HFFc6 (cell line): Measurements from ENCODE around the gene MTTP. TPM values are rescaled to one million over a fixed set of nuclear protein-coding genes. Genes with fewer than 3 reads are reported as not detected.
A peak's percentile ranks its signal among the peaks of the same experiment; 100 is the strongest.

Experiments
- DNase-seq: peaks from one replicate; pipeline ENCODE4 v3.0.0-alpha.2; 2018
- H3K27ac Mint-ChIP-seq: 2 replicates; pipeline ENCODE4 v1.8.0; 2020; ENCODE audit warnings: mild to moderate bottlenecking, mixed read lengths
- H3K27me3 Mint-ChIP-seq: 2 replicates; pipeline ENCODE4 v1.8.0; 2021; ENCODE audit warnings: mild to moderate bottlenecking, moderate library complexity, mixed read lengths; ENCODE audit not compliant: insufficient read depth
- H3K36me3 Mint-ChIP-seq: 2 replicates; pipeline ENCODE4 v1.8.0; 2021; ENCODE audit warnings: low read depth, mixed read lengths
- H3K4me1 Mint-ChIP-seq: 2 replicates; pipeline ENCODE4 v1.8.0; 2020; ENCODE audit warnings: low read depth, mixed read lengths
- H3K4me3 Mint-ChIP-seq: 2 replicates; pipeline ENCODE4 v1.8.0; 2020; ENCODE audit warnings: mild to moderate bottlenecking, moderate library complexity, mixed read lengths
- H3K9me3 Mint-ChIP-seq: 2 replicates; pipeline ENCODE4 v1.8.0; 2020; ENCODE audit warnings: mild to moderate bottlenecking, mixed read lengths
- CTCF ChIP-seq: fragments of 200-600 bp; sonication (generic); IDR thresholded peaks from 2 replicates; pipeline ENCODE4 v1.5.0; 2021; ENCODE audit warnings: antibody characterized with exemption, mild to moderate bottlenecking
- total RNA-seq, 6 experiments: library from RNA; stranded (reverse); fragmentation: NEBNext Ultra II Directional; extraction: Animal tissue kit (Norgen Biotek cat#: 25700); gene quantifications; 2 replicates in 1 of 6; 3 replicates in 5 of 6; pipeline ENCODE4 v1.2.3, GENCODE V29; 2021

MTTP gene
- total RNA-seq, 6 experiments from 2014 or later, result not detected

GRCh38 chr4:99593781-99594641, 19.4 kb downstream of the MTTP start:
- Mint-ChIP-seq H3K36me3 (no peaks in the 10 kb centered on the region), H3K9me3 (no peaks in the 10 kb centered on the region), H3K27me3 (peaks cover 1% of the 10 kb centered on the region; the same call in 1 of the 2 replicates), H3K27ac (no peak overlapping the region), H3K4me3 (no peak overlapping the region), H3K4me1 (no peaks in the 10 kb centered on the region)
- DNase-seq, result no peak
- no peak for TF ChIP-seq CTCF

GRCh38 chr4:99594818-99595217, 20.2 kb downstream of the MTTP start:
- Mint-ChIP-seq H3K4me1 (no peaks in the 10 kb centered on the region), H3K9me3 (no peaks in the 10 kb centered on the region), H3K27me3 (peaks cover 1% of the 10 kb centered on the region; the same call in 1 of the 2 replicates), H3K27ac (no peak overlapping the region), H3K4me3 (no peak overlapping the region), H3K36me3 (no peaks in the 10 kb centered on the region)
- DNase-seq, result no peak
- no peak for TF ChIP-seq CTCF

GRCh38 chr4:99606716-99607115, 32.1 kb downstream of the MTTP start:
- H3K4me1 Mint-ChIP-seq, result no peaks in the 10 kb centered on the region
- peaks cover 4% of the 10 kb centered on the region; the same call in 1 of the 2 replicates for H3K27me3 Mint-ChIP-seq
- no peak for TF ChIP-seq CTCF
- H3K27ac Mint-ChIP-seq, result no peak overlapping the region
- no peak overlapping the region for H3K4me3 Mint-ChIP-seq
- no peak for DNase-seq
- no peaks in the 10 kb centered on the region for H3K9me3 Mint-ChIP-seq
- H3K36me3 Mint-ChIP-seq, result no peaks in the 10 kb centered on the region

GRCh38 chr4:99608417-99608816, 33.8 kb downstream of the MTTP start:
- H3K4me1 Mint-ChIP-seq, result no peaks in the 10 kb centered on the region
- no peak overlapping the region for H3K27ac Mint-ChIP-seq
- no peak for TF ChIP-seq CTCF

GRCh38 chr4:99610605-99611175, 36.1 kb downstream of the MTTP start:
- H3K4me1 Mint-ChIP-seq, result no peaks in the 10 kb centered on the region
- H3K27ac Mint-ChIP-seq, result no peak overlapping the region

More at GRCh38 chr4:99608417-99608816, 33.8 kb downstream of the MTTP start:
- H3K4me3 Mint-ChIP-seq, result no peak overlapping the region
- H3K36me3 Mint-ChIP-seq, result no peaks in the 10 kb centered on the region
- no peaks in the 10 kb centered on the region for H3K9me3 Mint-ChIP-seq
- H3K27me3 Mint-ChIP-seq, result peaks cover 4% of the 10 kb centered on the region; the same call in 1 of the 2 replicates
- DNase-seq, result no peak

More at GRCh38 chr4:99610605-99611175, 36.1 kb downstream of the MTTP start:
- peak; percentile 1 for DNase-seq
- peaks cover 4% of the 10 kb centered on the region; the same call in 1 of the 2 replicates for H3K27me3 Mint-ChIP-seq
- H3K4me3 Mint-ChIP-seq, result no peak overlapping the region
- H3K36me3 Mint-ChIP-seq, result no peaks in the 10 kb centered on the region
- TF ChIP-seq CTCF, result no peak
- no peaks in the 10 kb centered on the region for H3K9me3 Mint-ChIP-seq
